ENCODE results near the gene ARHGAP6. TPM values are rescaled to one million over a fixed set of nuclear protein-coding genes. Genes with fewer than 3 reads are reported as not detected.

ARHGAP6 gene
- total and polyA plus RNA-seq, 3 donors from 2014 or later: 4.8 to 11.8 (median 5.7) TPM

- Histone ChIP-seq H3K4me3 (no peak overlapping the region), H3K27ac (no peak overlapping the region), H3K9me3 (no peaks in the 10 kb centered on the region), H3K4me1 (no peaks in the 10 kb centered on the region), H3K27me3 (no peaks in the 10 kb centered on the region), H3K36me3 (ENCODE audit: low read depth, missing control alignments) (no peaks in the 10 kb centered on the region)
- TF ChIP-seq POLR2A (IDR thresholded peaks at IDR 0.05): no peak
- TF ChIP-seq CTCF (IDR thresholded peaks at IDR 0.05): no peak
- DNase-seq: no peak
- intact Hi-C loops (cut with DNase I; ENCODE audit: low total_unique reads): no loop called here
- WGBS, 2 donors: 85 to 92% methylated on average over 2 of the region's 2 CpGs
Measured at GRCh38 chrX:11399489-11400094, 266.1 kb downstream of the ARHGAP6 start.

DNA sequence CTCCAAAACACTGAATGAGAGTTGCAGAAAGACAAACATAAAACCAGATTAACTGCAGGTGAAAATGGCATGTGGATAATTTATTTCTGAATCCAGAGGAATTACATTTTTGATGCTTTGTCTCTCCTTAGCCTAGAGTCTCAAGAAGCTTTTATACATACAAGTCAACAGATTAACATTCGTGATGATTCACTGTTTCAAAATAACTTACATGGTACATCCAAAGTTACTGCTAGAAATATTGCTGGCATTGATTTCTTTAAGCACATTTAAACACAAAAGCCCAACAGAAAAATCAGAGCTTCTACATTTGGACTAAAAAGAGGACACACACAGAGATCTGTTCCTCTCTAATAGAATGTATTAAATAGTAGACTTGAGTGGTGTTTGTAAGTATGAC is 266.9 kb downstream of the ARHGAP6 start:
- Histone ChIP-seq H3K4me3 (no peak overlapping the region), H3K9me3 (no peaks in the 10 kb centered on the region), H3K36me3 (ENCODE audit: low read depth, missing control alignments) (no peaks in the 10 kb centered on the region), H3K27me3 (no peaks in the 10 kb centered on the region), H3K27ac (no peak overlapping the region), H3K4me1 (no peaks in the 10 kb centered on the region)
- intact Hi-C loops (cut with DNase I; ENCODE audit: low total_unique reads): no loop called here
- WGBS, 2 donors: 44 to 69% methylated on average over 1 of the region's 1 CpG
- TF ChIP-seq POLR2A (IDR thresholded peaks at IDR 0.05) (no peak), CTCF (IDR thresholded peaks at IDR 0.05) (no peak)
- no peak for DNase-seq

GRCh38 chrX:11398139-11398538 is 267.6 kb downstream of the ARHGAP6 start:
- intact Hi-C loops (cut with DNase I; ENCODE audit: low total_unique reads): no loop called here
- Histone ChIP-seq H3K27ac (no peak overlapping the region), H3K4me1 (no peaks in the 10 kb centered on the region), H3K9me3 (no peaks in the 10 kb centered on the region), H3K4me3 (no peak overlapping the region), H3K27me3 (no peaks in the 10 kb centered on the region), H3K36me3 (ENCODE audit: low read depth, missing control alignments) (no peaks in the 10 kb centered on the region)
- WGBS, 2 donors: 80 to 83% methylated on average over 3 of the region's 3 CpGs
- no peak for TF ChIP-seq CTCF (IDR thresholded peaks at IDR 0.05)
- no peak for TF ChIP-seq POLR2A (IDR thresholded peaks at IDR 0.05)
- DNase-seq: no peak

DNA sequence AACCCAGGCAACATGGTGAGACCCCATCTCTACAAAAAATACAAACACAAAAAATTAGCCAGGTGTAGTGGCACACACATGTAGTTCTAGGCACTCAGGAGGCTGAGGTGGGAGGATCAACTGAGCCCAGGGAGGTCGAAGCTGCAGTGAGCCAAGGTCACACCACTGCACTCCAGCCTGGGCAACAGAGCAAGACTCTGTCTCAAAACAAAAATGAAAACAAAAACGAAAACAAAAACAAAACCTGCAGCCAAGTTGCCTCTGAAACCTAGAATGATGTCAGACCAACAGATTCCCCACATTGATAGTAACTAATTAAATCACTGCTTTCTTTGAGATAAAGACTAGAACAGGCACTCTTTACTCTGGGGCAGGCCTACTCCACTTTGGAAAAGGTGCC is 268.0 kb downstream of the ARHGAP6 start:
- no peak for DNase-seq
- WGBS, 2 donors: 58 to 80% methylated on average over 2 of the region's 2 CpGs
- H3K9me3 ChIP-seq: no peaks in the 10 kb centered on the region
- no peaks in the 10 kb centered on the region for H3K27me3 ChIP-seq
- H3K27ac ChIP-seq: no peak overlapping the region
- TF ChIP-seq CTCF (IDR thresholded peaks at IDR 0.05): no peak
- no peak for TF ChIP-seq POLR2A (IDR thresholded peaks at IDR 0.05)
- no peaks in the 10 kb centered on the region for H3K4me1 ChIP-seq
- no peaks in the 10 kb centered on the region for H3K36me3 ChIP-seq (ENCODE audit: low read depth, missing control alignments)
- H3K4me3 ChIP-seq: no peak overlapping the region
- intact Hi-C loops (cut with DNase I; ENCODE audit: low total_unique reads): no loop called here

GRCh38 chrX:11395859-11396258 is 269.9 kb downstream of the ARHGAP6 start:
- H3K36me3 ChIP-seq (ENCODE audit: low read depth, missing control alignments): no peaks in the 10 kb centered on the region
- H3K9me3 ChIP-seq: no peaks in the 10 kb centered on the region
- intact Hi-C loops (cut with DNase I; ENCODE audit: low total_unique reads): no loop called here
- H3K27me3 ChIP-seq: no peaks in the 10 kb centered on the region
- H3K4me3 ChIP-seq: no peak overlapping the region
- 22 to 44% methylated on average over 1 of the region's 1 CpG for WGBS, 2 donors
- TF ChIP-seq POLR2A (IDR thresholded peaks at IDR 0.05) (no peak), CTCF (IDR thresholded peaks at IDR 0.05) (no peak)
- no peak overlapping the region for H3K27ac ChIP-seq
- H3K4me1 ChIP-seq: no peaks in the 10 kb centered on the region
- no peak for DNase-seq
